HG03025 (cell line): ENCODE measurements around the gene SHC4.
"Not testable (repeated sequence)": the region's sequence is repeated elsewhere in the genome, so short reads cannot be mapped to it uniquely, and the experiment has no call there.

ENCODE experiments used
- ATAC-seq: cut with Tn5 transposase; IDR thresholded peaks from one replicate; pipeline ENCODE4 v1.9.1; 2021; ENCODE audit warnings: mild to moderate bottlenecking, moderate library complexity; ENCODE audit not compliant: unreplicated experiment, low FRiP score

Gene SHC4

GRCh38 chr15:48925714-48926223, 38.0 kb downstream of the SHC4 start:
- no peak for ATAC-seq

- no peak for ATAC-seq
Measured at GRCh38 chr15:48924528-48925393, 39.0 kb downstream of the SHC4 start.

DNA sequence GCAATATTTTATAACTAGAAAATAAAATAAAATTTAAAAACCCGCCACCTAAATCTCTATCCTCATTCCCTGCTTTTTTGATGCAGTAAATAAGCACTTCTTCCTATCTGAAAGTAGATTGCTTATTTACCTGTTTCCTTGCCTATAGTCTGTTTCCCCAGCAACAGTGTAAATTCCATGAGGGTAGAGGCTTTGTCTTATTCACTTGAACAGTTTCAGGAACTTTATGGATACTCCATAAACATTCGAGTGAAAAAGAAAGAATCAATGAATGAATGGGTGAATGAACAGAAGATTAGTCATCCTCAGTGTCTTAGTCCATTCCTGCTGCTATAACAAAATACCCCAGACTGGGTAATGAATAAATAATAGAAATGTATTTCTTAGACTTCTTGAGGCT, 41.7 kb downstream of the SHC4 start:
- no peak for ATAC-seq

DNA sequence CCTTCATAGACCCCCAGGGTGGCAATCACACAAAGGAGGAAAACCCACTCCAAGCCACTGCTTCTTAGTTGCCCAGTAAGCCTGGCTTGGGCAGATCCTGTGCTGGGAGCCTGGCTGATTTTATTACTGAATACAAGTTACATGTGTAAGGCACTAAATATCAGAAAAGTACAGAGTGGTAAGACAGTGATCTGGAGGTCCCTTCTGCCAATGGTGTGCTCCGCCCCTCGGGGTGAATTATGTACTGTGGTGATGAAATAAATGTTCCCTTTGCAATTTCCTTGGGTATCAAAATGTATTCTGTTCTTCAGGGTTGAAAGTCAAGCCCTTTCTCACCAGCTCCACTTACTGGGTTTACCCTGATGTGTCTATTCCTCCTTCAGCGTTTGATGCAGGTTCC, 47.0 kb downstream of the SHC4 start:
- no peak for ATAC-seq

- no peak for ATAC-seq
Measured at GRCh38 chr15:48915861-48916260, 47.9 kb downstream of the SHC4 start.

GRCh38 chr15:48914717-48915116, 49.0 kb downstream of the SHC4 start:
- no peak for ATAC-seq

DNA sequence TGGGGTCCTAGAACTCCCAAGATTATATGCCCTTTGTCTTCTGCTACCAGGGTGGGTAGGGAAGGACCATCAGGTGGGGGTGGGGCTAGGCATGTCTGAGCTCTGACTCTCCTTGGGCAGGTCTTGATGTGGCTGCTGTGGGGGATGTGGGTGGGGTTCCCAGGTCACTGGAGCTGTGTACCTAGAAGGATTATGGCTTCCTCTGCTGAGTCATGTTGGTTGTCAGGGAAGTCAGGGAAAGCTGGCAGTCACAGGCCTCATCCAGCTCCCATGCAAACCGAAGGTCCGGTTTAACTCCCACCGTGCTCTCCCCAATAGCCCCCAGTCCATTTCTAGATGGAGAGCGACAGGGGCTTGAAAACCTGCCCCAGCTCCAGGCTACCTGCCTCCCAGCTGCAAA, 50.6 kb downstream of the SHC4 start:
- ATAC-seq = no peak

DNA sequence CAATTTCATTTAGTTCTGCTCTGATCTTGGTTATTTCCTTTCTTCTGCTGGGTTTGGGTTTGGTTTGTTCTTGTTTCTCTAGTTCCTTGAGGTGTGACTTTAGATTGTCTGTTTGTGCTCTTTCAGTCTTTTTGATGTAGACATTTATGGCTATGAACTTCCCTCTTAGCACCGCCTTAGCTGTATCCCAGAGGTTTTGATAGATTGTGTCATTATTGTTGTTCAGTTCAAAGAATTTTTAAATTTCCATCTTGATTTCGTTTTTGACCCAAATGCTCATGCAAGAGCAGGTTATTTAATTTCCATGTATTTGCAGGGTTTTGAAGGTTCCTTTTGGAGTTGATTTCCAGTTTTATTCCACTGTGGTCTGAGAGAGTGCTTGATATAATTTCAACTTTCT, 53.2 kb downstream of the SHC4 start:
- not testable (repeated sequence) for ATAC-seq

- not testable (repeated sequence) for ATAC-seq
Measured at GRCh38 chr15:48909313-48909712, 54.4 kb downstream of the SHC4 start.

DNA sequence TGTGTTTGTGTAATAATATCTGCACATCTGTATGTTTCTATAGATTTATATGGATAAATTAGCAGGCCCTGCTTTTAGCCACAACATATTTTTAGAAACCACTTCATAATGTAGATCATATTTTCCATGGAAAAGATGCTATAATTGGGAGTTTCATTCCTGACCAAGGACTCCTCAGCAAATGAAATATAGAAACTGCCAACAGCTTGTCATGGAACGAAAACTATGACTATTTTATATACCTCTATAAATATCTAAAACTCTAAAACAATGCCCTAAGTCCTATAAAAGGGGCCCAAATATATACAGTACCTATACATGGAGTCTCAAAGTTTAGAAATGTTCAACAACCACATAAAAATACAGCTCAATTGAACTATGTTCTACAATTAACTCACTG, 57.9 kb downstream of the SHC4 start:
- ATAC-seq = no peak

DNA sequence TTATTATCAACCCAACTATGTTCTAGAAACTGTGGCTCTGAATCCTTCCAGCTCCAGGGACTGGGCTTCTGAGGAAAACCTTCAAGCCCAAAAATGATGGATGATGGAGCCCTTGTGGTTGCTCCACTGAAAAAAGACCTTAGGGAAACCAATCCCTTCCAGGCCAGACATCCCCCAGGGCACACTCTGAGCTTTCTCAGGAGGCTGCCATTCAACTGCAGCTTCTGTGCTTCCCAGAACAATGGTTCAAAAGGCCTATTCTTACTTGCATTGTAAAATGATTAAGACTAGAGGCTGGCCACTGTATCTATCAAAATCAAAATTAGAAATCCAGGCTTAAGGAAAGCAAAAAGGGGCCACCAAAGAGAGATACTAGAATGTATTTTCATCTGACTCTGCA, 58.5 kb downstream of the SHC4 start:
- no peak for ATAC-seq

DNA sequence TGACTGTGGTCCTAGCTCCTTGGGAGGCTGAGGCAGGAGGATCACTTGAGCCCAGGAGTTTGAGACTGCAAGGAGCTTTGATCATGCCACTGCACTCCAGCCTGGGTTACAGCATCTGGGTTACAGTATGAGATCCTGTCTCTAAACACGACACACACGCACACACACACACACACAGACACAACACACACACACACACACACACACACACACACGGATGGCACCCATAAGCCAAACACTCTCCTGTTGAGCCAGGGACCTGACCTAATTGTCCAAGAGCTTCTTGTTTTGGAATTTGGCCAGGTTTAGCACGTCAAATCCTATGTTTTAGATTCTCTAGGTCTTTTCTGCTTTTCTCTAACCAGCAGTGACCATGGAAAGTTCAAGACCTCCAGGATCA, 59.0 kb downstream of the SHC4 start:
- no peak for ATAC-seq

DNA sequence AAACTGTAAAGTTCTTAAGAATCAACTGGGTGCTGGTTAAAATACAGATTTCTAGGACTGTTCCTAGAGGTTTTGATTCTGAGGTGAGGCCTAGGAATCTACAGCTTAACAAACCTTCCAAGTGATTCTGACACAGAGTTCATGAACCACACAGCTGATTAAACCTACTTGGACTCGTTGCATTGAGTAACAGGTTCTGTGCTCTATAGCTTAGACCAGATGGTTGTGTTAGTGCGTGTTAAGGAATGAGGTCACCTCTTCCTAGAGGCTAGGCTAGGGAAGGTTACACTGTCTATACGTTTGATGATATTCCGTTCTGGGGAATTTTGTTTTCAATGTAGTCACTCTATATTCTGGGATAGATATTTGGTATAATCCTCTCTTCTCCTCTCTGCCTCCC, 63.9 kb downstream of the SHC4 start:
- no peak for ATAC-seq

GRCh38 chr15:48898446-48898845, 65.3 kb downstream of the SHC4 start:
- no peak for ATAC-seq

DNA sequence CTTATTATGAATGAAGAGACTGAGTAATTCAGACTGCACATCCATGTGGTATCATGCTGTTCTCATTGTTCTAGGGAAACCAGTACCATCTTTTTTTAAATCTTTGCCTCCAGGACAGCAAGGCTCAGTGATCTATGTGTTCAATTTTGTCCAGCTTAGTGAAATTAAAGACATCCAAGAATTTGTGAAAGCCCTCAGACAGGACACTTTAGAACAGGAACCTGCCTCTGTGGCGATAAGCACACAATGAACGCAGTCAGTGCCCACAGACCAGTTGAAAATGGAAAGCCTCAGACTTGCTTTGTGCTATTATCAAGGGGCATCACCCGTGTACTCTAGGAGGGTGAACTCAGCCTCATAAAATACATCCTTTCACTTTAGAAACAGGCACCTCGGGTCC, 65.7 kb downstream of the SHC4 start:
- ATAC-seq = no peak

DNA sequence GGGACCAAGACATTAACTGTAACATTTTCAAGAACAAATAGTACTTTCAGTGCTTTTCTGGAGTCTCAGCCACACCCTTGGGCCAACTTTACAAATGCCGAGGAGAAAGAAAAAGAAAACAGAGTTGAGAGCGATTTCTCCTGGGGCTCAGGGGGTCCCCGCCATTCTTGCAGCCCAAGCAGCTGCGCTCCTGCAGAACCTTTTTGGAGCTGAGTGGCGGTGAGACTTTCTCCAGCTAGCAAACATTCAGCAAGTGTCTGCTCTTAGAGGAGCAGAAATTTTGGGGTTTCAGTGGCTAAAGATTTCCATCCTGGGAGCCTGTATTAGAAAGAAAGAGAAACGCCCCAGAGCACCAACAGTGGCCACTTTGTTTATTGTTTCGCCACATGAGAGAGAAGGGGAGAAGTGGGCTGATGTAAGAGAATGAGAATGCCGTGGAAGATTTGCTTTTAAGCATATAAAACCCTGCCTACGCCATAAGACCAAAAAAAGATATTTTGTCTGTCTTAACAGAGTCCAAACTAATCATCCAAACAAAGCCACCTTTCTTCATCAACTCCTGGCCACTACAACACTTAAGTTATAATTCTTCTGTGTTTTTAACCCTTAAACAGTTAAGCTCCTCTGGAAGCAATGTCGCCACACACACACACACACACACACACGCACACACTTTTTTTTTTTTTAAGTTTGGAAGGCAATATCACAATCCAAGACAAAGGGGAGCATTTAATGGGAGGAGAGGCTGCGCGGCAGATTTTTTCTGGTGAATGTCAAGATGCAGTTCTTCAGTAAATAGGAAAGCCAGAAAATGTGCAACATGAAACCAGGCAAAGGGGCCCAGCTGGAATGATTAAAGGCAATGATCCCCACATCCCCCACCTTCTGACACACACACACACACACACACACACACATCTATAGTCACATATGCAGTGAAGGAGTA, 66.6 kb downstream of the SHC4 start:
- ATAC-seq = no peak

GRCh38 chr15:48893311-48893710, 70.4 kb downstream of the SHC4 start:
- no peak for ATAC-seq

- ATAC-seq = no peak
Measured at GRCh38 chr15:48891232-48891765, 72.4 kb downstream of the SHC4 start.

- ATAC-seq = no peak
Measured at GRCh38 chr15:48890375-48890972, 73.2 kb downstream of the SHC4 start.

- no peak for ATAC-seq
Measured at GRCh38 chr15:48889925-48890324, 73.8 kb downstream of the SHC4 start.

GRCh38 chr15:48888836-48889235, 74.9 kb downstream of the SHC4 start:
- ATAC-seq = no peak
